HG02610 (cell line): ENCODE data around the gene MYBPH.

Experiments used
- ATAC-seq: cut with Tn5 transposase; IDR thresholded peaks from one replicate; pipeline ENCODE4 v1.9.1; 2021; ENCODE audit warnings: mild to moderate bottlenecking, moderate library complexity; ENCODE audit not compliant: unreplicated experiment

Gene MYBPH

GRCh38 chr1:203175237-203175826 lies at the start of gene MYBPH:
MYBPH (minus strand) TSS chr1:203175826; CDS start chr1:203175755, 71 bp downstream.
- ATAC-seq = no peak

- no peak for ATAC-seq
Observed at GRCh38 chr1:203225071-203225470, 49.4 kb upstream of the MYBPH start.

GRCh38 chr1:203223012-203223775 lies 47.6 kb upstream of the MYBPH start:
- ATAC-seq = no peak

GRCh38 chr1:203219934-203220333 lies 44.3 kb upstream of the MYBPH start:
- ATAC-seq = no peak

- ATAC-seq = no peak
Observed at GRCh38 chr1:203219171-203219570, 43.5 kb upstream of the MYBPH start.

GRCh38 chr1:203217668-203218067 lies 42.0 kb upstream of the MYBPH start:
- no peak for ATAC-seq

GRCh38 chr1:203217139-203217655 lies 41.6 kb upstream of the MYBPH start:
- no peak for ATAC-seq

- ATAC-seq = no peak
Observed at GRCh38 chr1:203216274-203217138, 40.9 kb upstream of the MYBPH start.

GRCh38 chr1:203215573-203215972 lies 39.9 kb upstream of the MYBPH start:
- no peak for ATAC-seq

- no peak for ATAC-seq
Observed at GRCh38 chr1:203214871-203215270, 39.2 kb upstream of the MYBPH start.

- ATAC-seq = no peak
Observed at GRCh38 chr1:203213126-203213525, 37.5 kb upstream of the MYBPH start.

GRCh38 chr1:203211812-203212211 lies 36.2 kb upstream of the MYBPH start:
- ATAC-seq = no peak

- ATAC-seq = no peak
Observed at GRCh38 chr1:203210988-203211387, 35.4 kb upstream of the MYBPH start.

GRCh38 chr1:203210350-203210749 lies 34.7 kb upstream of the MYBPH start:
- ATAC-seq = no peak

- no peak for ATAC-seq
Observed at GRCh38 chr1:203208181-203208580, 32.6 kb upstream of the MYBPH start.

GRCh38 chr1:203207751-203208150 lies 32.1 kb upstream of the MYBPH start:
- ATAC-seq = no peak

- no peak for ATAC-seq
Observed at GRCh38 chr1:203206129-203206687, 30.6 kb upstream of the MYBPH start.

GRCh38 chr1:203204756-203205155 lies 29.1 kb upstream of the MYBPH start:
- ATAC-seq = no peak

- no peak for ATAC-seq
Observed at GRCh38 chr1:203202431-203203245, 27.0 kb upstream of the MYBPH start.

- no peak for ATAC-seq
Observed at GRCh38 chr1:203201516-203202205, 26.0 kb upstream of the MYBPH start.
